Activated CD4-positive, alpha-beta T cell treated with anti-CD3 and anti-CD28 coated beads, Interleukin-2, amount 10 ng/mL, durations not matched to agents 24 days and 14 days (primary cell): ENCODE results near the gene BORCS6. TPM values are rescaled to one million over a fixed set of nuclear protein-coding genes. Genes with fewer than 3 reads are reported as not detected.
A peak's percentile ranks its signal among the peaks of the same experiment; 100 is the strongest.
"Not testable (repeated sequence)": the region's sequence is repeated elsewhere in the genome, so short reads cannot be mapped to it uniquely, and the experiment has no call there.

ENCODE experiments used
- DNase-seq: peaks from one replicate; pipeline ENCODE4 v3.0.0; 2022
- H3K27ac Mint-ChIP-seq: one replicate; pipeline ENCODE4 v1.8.0; 2022; ENCODE audit warnings: mild to moderate bottlenecking, mixed read lengths
- H3K27me3 Mint-ChIP-seq: one replicate; pipeline ENCODE4 v1.8.0; 2022; ENCODE audit warnings: mixed read lengths
- H3K36me3 Mint-ChIP-seq: one replicate; pipeline ENCODE4 v1.8.0; 2022; ENCODE audit warnings: low read depth, mild to moderate bottlenecking, mixed read lengths
- H3K4me1 Mint-ChIP-seq: one replicate; pipeline ENCODE4 v1.8.0; 2021; ENCODE audit warnings: mixed read lengths
- H3K4me3 Mint-ChIP-seq: one replicate; pipeline ENCODE4 v1.8.0; 2022; ENCODE audit warnings: mild to moderate bottlenecking, moderate library complexity, mixed read lengths
- H3K9me3 Mint-ChIP-seq: one replicate; pipeline ENCODE4 v1.8.0; 2021; ENCODE audit warnings: mixed read lengths
- intact Hi-C: fragments of 100-400 bp; cut with micrococcal nuclease; formaldehyde crosslinking; loops from one replicate; pipeline ENCODE4 v1.15.1; 2023
- total RNA-seq: library from RNA; stranded (reverse); gene quantifications from 2 replicates; pipeline ENCODE4 v1.2.3, GENCODE V29; 2022

Gene BORCS6
- total RNA-seq, 1 donor from 2014 or later = 5.7 TPM

- Mint-ChIP-seq H3K36me3 (no peaks in the 10 kb centered on the region), H3K27me3 (no peaks in the 10 kb centered on the region), H3K4me1 (peaks cover 38% of the 10 kb centered on the region), H3K27ac (peak overlapping the region; percentile 99), H3K4me3 (peak overlapping the region; percentile 98), H3K9me3 (no peaks in the 10 kb centered on the region)
- DNase-seq = peak; percentile 73
- intact Hi-C loops = loop anchor here (1.0 to 5.0 kb wide), 6 partner anchors 10 to 73 kb away; partner anchors contain the start of genes CTC1 and PFAS
Measured at GRCh38 chr17:8173871-8174322, 16.1 kb downstream of the BORCS6 start.

- no peaks in the 10 kb centered on the region for H3K27me3 Mint-ChIP-seq
- intact Hi-C loops = loop anchor here (1.0 to 5.0 kb wide), 6 partner anchors 9 to 74 kb away; partner anchors contain the start of genes CTC1 and PFAS
- no peaks in the 10 kb centered on the region for H3K36me3 Mint-ChIP-seq
- H3K4me3 Mint-ChIP-seq = peak overlapping the region; percentile 98
- H3K27ac Mint-ChIP-seq = peak overlapping the region; percentile 99
- peak; percentile 93 for DNase-seq
- peaks cover 38% of the 10 kb centered on the region for H3K4me1 Mint-ChIP-seq
- H3K9me3 Mint-ChIP-seq = no peaks in the 10 kb centered on the region
Measured at GRCh38 chr17:8173056-8173870, 16.7 kb downstream of the BORCS6 start.

GRCh38 chr17:8170186-8170585 is 19.8 kb downstream of the BORCS6 start:
- H3K9me3 Mint-ChIP-seq, H3K36me3 Mint-ChIP-seq, DNase-seq, H3K4me3 Mint-ChIP-seq, H3K27me3 Mint-ChIP-seq, H3K27ac Mint-ChIP-seq: not testable (repeated sequence)
- peaks cover 28% of the 10 kb centered on the region for H3K4me1 Mint-ChIP-seq
- intact Hi-C loops = loop anchor here (5.0 kb wide), 1 partner anchor 77 kb away; the partner anchor contains the start of genes CTC1 and PFAS

GRCh38 chr17:8167526-8167925 is 22.5 kb downstream of the BORCS6 start:
- no peaks in the 10 kb centered on the region for H3K27me3 Mint-ChIP-seq
- DNase-seq = no peak
- H3K36me3 Mint-ChIP-seq = peaks cover 2% of the 10 kb centered on the region
- H3K9me3 Mint-ChIP-seq = no peaks in the 10 kb centered on the region
- no peak overlapping the region for H3K4me3 Mint-ChIP-seq
- peaks cover 26% of the 10 kb centered on the region for H3K4me1 Mint-ChIP-seq
- no peak overlapping the region for H3K27ac Mint-ChIP-seq
- intact Hi-C loops = no loop called here

- no peak overlapping the region for H3K4me3 Mint-ChIP-seq
- H3K27me3 Mint-ChIP-seq = no peaks in the 10 kb centered on the region
- no peak overlapping the region for H3K27ac Mint-ChIP-seq
Measured at GRCh38 chr17:8166731-8167130, 23.2 kb downstream of the BORCS6 start.

GRCh38 chr17:8164815-8165131 is 25.2 kb downstream of the BORCS6 start:
- intact Hi-C loops = loop anchor here (1.0 kb wide), 2 partner anchors 9 to 23 kb away; no protein-coding TSS in a partner anchor
- H3K4me3 Mint-ChIP-seq = peak overlapping the region; percentile 92
- no peaks in the 10 kb centered on the region for H3K27me3 Mint-ChIP-seq
- peak overlapping the region; percentile 99 for H3K27ac Mint-ChIP-seq
- H3K9me3 Mint-ChIP-seq = no peaks in the 10 kb centered on the region
- peaks cover 44% of the 10 kb centered on the region for H3K4me1 Mint-ChIP-seq
- H3K36me3 Mint-ChIP-seq = peaks cover 24% of the 10 kb centered on the region
- DNase-seq = peak; percentile 76

More at GRCh38 chr17:8166731-8167130, 23.2 kb downstream of the BORCS6 start:
- intact Hi-C loops = no loop called here
- no peak for DNase-seq
- Mint-ChIP-seq H3K9me3 (no peaks in the 10 kb centered on the region), H3K36me3 (peaks cover 5% of the 10 kb centered on the region), H3K4me1 (peaks cover 26% of the 10 kb centered on the region)

GRCh38 chr17:8163978-8164814 is 25.8 kb downstream of the BORCS6 start:
- Mint-ChIP-seq H3K4me1 (peaks cover 50% of the 10 kb centered on the region), H3K27me3 (no peaks in the 10 kb centered on the region), H3K4me3 (peak overlapping the region; percentile 92), H3K36me3 (peaks cover 28% of the 10 kb centered on the region), H3K9me3 (no peaks in the 10 kb centered on the region), H3K27ac (peak overlapping the region; percentile 99)
- intact Hi-C loops = loop anchor here (1.0 kb wide), 2 partner anchors 9 to 23 kb away; no protein-coding TSS in a partner anchor
- peak; percentile 93 for DNase-seq

GRCh38 chr17:8162997-8163977 is 26.7 kb downstream of the BORCS6 start:
- Mint-ChIP-seq H3K9me3 (no peaks in the 10 kb centered on the region), H3K4me1 (peaks cover 57% of the 10 kb centered on the region), H3K27ac (peak overlapping the region; percentile 99), H3K27me3 (no peaks in the 10 kb centered on the region), H3K36me3 (peaks cover 34% of the 10 kb centered on the region), H3K4me3 (peak overlapping the region; percentile 92)
- intact Hi-C loops = no loop called here
- peak; percentile 77 for DNase-seq

- Mint-ChIP-seq H3K27ac (peak within 1 kb of the TSS; percentile 99), H3K36me3 (peaks cover 36% of the 10 kb centered on the region), H3K27me3 (no peaks in the 10 kb centered on the region), H3K9me3 (no peaks in the 10 kb centered on the region), H3K4me3 (peak within 1 kb of the TSS; percentile 92), H3K4me1 (peaks cover 57% of the 10 kb centered on the region)
- DNase-seq = peak; percentile 97
- intact Hi-C loops = no loop called here
Measured at GRCh38 chr17:8162233-8162996, 27.6 kb downstream of the BORCS6 start, which contains the start of gene VAMP2. Gene VAMP2, minus strand, starts transcription at chr17:8162948. Its CDS starts 69 bp downstream, at chr17:8162879.

GRCh38 chr17:8161289-8162232 is 28.4 kb downstream of the BORCS6 start:
- Mint-ChIP-seq H3K4me3 (peak overlapping the region; percentile 82), H3K27me3 (no peaks in the 10 kb centered on the region), H3K4me1 (peaks cover 55% of the 10 kb centered on the region), H3K27ac (peak overlapping the region; percentile 82), H3K36me3 (peaks cover 36% of the 10 kb centered on the region), H3K9me3 (no peaks in the 10 kb centered on the region)
- intact Hi-C loops = no loop called here
- DNase-seq = peak; percentile 66

- H3K4me1 Mint-ChIP-seq = peaks cover 53% of the 10 kb centered on the region
- DNase-seq = peak; percentile 64
- H3K9me3 Mint-ChIP-seq = no peaks in the 10 kb centered on the region
- peaks cover 36% of the 10 kb centered on the region for H3K36me3 Mint-ChIP-seq
- intact Hi-C loops = no loop called here
- peak overlapping the region; percentile 82 for H3K27ac Mint-ChIP-seq
- peak overlapping the region; percentile 82 for H3K4me3 Mint-ChIP-seq
- H3K27me3 Mint-ChIP-seq = no peaks in the 10 kb centered on the region
Measured at GRCh38 chr17:8160741-8161221, 29.2 kb downstream of the BORCS6 start.
